Prostate gland (tissue), 2 donors: ENCODE data around the gene MYOZ1. TPM values are rescaled to one million over a fixed set of nuclear protein-coding genes. Genes with fewer than 3 reads are reported as not detected.

ENCODE experiments used
- DNase-seq: peaks from one replicate; pipeline ENCODE4 v3.0.0-alpha.2; 2019; ENCODE audit warnings: low spot score
- H3K27ac ChIP-seq, 2 donors: fragments of 200-600 bp; sonication (generic); 2 replicates each; pipeline ENCODE4 v1.5.1; 2017 to 2019
- H3K27me3 ChIP-seq: fragments of 200-600 bp; sonication (generic); replicated peaks from 2 replicates; pipeline ENCODE4 v1.5.1; 2019; ENCODE audit not compliant: insufficient read depth
- H3K36me3 ChIP-seq, 2 donors: fragments of 200-600 bp; sonication (generic); 1 replicate in 1 of 2; 2 replicates in 1 of 2; pipeline versions ENCODE4 v1.5.1 to v1.8.1; 2017 to 2019
- H3K4me1 ChIP-seq: fragments of 200-600 bp; sonication (generic); replicated peaks from 2 replicates; pipeline ENCODE4 v1.5.1; 2019
- H3K4me3 ChIP-seq, 2 donors: fragments of 200-600 bp; sonication (generic); 2 replicates each; pipeline ENCODE4 v1.5.1; 2017 to 2019
- H3K9me3 ChIP-seq: fragments of 200-600 bp; sonication (generic); 2 replicates; pipeline ENCODE4 v1.5.1; 2017
- POLR2A ChIP-seq: fragments of 450-650 bp; IDR thresholded peaks from one replicate; pipeline ENCODE4 v1.6.1; 2016; ENCODE audit warnings: antibody characterized with exemption, mild to moderate bottlenecking
- POLR2AphosphoS5 ChIP-seq: sonication (generic); formaldehyde crosslinking; IDR thresholded peaks from one replicate; pipeline ENCODE4 v1.6.1; 2017; ENCODE audit warnings: antibody characterized with exemption
- WGBS: methylation state at CpG from one replicate; pipeline ENCODE4 v1.1.5; 2018; 5-methylcytosine and 5-hydroxymethylcytosine counted together
- intact Hi-C: fragments of 100-400 bp; cut with DNase I; formaldehyde crosslinking; loops from one replicate; pipeline ENCODE4 v1.14.2; 2022
- total RNA-seq, 2 donors: library from RNA; depleted of rRNA; stranded (reverse); fragments of >200 nt; gene quantifications; one replicate each; pipeline ENCODE4 v1.1.0, GENCODE V29; 2016
- TF ChIP-seq, protein P1 (sequence below), 4 experiments: fragments of 200-600 bp in 2 of 4; fragments of 450-650 bp in 2 of 4; sonication (generic) in 2 of 4; IDR thresholded peaks; 1 replicate in 3 of 4; 2 replicates in 1 of 4; pipeline ENCODE4 v1.5.1; 2016 to 2019; ENCODE audit warnings: antibody characterized with exemption in 4 of 4, mild to moderate bottlenecking in 2 of 4, moderate library complexity in 2 of 4

The MYOZ1 gene
- total RNA-seq, 2 donors from 2014 or later, result 1.6 to 3.3 TPM

DNA sequence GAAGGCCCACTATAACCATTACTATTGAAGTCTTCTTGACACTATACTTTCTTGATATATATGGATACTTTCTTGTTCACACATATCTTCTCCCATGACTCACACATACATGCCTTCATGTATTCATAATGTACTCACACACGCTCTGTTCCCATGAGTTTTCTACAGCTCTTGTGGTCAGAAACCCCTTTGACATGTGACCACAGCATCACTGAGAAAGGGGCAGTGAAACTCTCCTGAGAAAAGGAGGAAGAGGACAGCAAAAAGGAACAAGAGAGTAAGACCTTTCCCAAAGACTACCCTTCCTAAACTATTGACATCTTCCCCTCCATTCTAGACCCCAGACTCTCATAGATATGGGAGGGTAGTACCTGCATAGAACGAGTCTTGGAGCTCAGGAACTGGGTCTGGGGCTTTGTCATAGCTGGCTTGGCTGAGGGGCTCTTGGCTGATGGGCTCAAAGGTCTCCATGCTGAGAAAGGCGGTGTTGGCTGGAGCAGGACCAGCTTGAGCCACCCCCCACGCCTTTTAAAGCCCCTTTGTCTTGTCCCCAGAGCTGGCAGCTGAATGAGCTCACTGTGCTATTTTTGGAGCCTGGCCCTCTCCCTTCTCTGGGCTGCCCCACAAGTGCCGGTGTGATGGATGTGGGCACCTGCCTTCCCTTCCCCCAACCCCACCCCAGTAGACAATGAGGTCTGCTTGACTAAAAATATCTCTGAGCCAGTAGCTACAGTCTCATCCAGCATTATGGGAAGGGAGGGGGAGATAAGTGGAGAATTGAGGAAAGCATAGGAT lies 9.5 kb upstream of the MYOZ1 start:
- H3K9me3 ChIP-seq, result no peaks in the 10 kb centered on the region
- H3K4me1 ChIP-seq, result peaks cover 5% of the 10 kb centered on the region
- intact Hi-C loops, result no loop called here
- no peak overlapping the region for H3K27ac ChIP-seq
- no peaks in the 10 kb centered on the region for H3K27me3 ChIP-seq
- TF ChIP-seq, protein P1, sequence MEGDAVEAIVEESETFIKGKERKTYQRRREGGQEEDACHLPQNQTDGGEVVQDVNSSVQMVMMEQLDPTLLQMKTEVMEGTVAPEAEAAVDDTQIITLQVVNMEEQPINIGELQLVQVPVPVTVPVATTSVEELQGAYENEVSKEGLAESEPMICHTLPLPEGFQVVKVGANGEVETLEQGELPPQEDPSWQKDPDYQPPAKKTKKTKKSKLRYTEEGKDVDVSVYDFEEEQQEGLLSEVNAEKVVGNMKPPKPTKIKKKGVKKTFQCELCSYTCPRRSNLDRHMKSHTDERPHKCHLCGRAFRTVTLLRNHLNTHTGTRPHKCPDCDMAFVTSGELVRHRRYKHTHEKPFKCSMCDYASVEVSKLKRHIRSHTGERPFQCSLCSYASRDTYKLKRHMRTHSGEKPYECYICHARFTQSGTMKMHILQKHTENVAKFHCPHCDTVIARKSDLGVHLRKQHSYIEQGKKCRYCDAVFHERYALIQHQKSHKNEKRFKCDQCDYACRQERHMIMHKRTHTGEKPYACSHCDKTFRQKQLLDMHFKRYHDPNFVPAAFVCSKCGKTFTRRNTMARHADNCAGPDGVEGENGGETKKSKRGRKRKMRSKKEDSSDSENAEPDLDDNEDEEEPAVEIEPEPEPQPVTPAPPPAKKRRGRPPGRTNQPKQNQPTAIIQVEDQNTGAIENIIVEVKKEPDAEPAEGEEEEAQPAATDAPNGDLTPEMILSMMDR (IDR thresholded peaks at IDR 0.05), result no peak
- no peak for TF ChIP-seq POLR2AphosphoS5
- no peak for TF ChIP-seq POLR2A
- DNase-seq, result no peak
- no peak overlapping the region for H3K4me3 ChIP-seq
- no peaks in the 10 kb centered on the region for H3K36me3 ChIP-seq
- 72% methylated on average over 5 of the region's 5 CpGs for WGBS

DNA sequence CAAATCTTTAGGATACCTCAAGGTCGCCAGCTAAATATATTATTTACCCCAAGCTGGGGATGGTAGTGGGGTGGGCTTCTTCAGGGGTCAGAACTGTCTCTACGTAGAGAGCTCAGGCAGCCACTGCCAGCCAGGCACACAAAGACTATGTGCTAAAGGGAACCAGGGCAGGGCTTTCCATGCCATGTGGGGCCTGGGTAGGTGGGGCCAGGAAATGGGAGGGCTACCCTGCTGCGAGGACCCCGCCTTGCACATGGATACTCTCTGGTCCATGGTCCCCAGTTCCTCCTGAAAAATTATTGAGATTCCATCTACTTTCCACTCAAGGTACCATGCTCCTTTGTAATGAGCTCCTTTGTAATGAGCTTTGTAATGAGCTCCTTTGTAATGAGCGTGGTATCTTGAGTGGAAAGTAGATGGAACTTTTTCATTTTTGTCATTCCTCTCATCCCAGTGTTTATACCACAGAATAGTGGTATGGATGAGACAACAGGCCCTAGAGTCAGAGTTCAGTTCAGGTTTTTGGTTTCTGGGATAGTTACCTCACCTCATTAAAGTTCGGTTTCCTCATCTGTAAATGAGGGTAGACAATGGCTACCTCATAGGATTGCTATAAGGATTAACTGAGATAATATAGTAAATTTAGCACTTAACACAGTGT lies 8.7 kb upstream of the MYOZ1 start:
- WGBS, result 87% methylated on average over 6 of the region's 6 CpGs
- Histone ChIP-seq H3K4me3 (no peak overlapping the region), H3K27ac (no peak overlapping the region), H3K4me1 (peaks cover 5% of the 10 kb centered on the region), H3K27me3 (no peaks in the 10 kb centered on the region), H3K9me3 (no peaks in the 10 kb centered on the region), H3K36me3 (no peaks in the 10 kb centered on the region)
- TF ChIP-seq POLR2A (no peak), POLR2AphosphoS5 (no peak)
- TF ChIP-seq, protein P1 (IDR thresholded peaks at IDR 0.05), result no peak
- no peak for DNase-seq
- intact Hi-C loops, result no loop called here

GRCh38 chr10:73648975-73649829 lies 7.9 kb upstream of the MYOZ1 start:
- Histone ChIP-seq H3K27me3 (no peaks in the 10 kb centered on the region), H3K9me3 (no peaks in the 10 kb centered on the region), H3K4me1 (peaks cover 5% of the 10 kb centered on the region), H3K4me3 (no peak overlapping the region), H3K27ac (no peak overlapping the region), H3K36me3 (no peaks in the 10 kb centered on the region)
- DNase-seq, result no peak
- TF ChIP-seq POLR2AphosphoS5 (no peak), POLR2A (no peak)
- TF ChIP-seq, protein P1 (IDR thresholded peaks at IDR 0.05), result no peak
- intact Hi-C loops, result no loop called here
- WGBS, result 75% methylated on average over 4 of the region's 4 CpGs

DNA sequence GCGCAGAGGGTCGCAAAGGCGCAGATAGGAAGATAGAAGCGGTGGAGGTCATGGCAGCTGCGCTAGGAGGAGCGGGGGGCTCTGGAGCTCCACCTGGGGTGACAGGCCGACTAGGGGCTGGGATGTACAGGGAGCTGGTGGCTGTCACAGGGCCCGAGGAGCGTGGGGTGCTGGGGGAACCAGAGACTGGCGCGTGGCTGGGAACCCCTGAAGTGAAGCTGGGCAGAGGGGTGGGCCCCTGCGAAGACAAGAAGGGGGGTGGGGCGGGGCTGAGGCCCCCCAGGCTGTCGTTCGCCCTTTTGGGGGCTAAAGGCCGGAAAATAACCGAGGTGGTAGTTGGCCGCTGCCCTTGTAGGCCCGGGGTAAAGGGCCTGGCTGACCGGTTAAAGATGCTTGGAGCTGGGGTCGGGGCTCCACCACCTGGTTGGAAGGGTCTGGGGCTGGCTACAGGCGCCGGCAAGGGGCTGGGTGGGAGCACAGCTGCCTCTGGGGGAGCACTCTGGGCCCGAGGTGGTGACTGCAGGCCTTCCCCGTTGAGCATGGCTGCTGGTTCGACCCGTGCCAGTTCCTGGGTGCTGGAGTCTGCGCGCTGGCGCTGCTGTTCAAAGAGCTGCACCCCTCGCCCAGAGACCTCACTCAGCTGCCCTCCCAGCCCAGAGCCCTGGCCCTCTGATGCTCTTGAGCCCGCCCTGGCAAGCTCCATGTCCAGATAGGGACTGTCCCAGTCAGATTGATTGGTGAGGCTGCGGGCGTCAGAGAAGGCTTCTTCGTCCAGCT lies 6.8 kb upstream of the MYOZ1 start:
- H3K4me1 ChIP-seq, result peaks cover 5% of the 10 kb centered on the region
- TF ChIP-seq, protein P1 (IDR thresholded peaks at IDR 0.05), result no peak
- H3K27me3 ChIP-seq, result no peaks in the 10 kb centered on the region
- no peaks in the 10 kb centered on the region for H3K36me3 ChIP-seq
- no peak for DNase-seq
- intact Hi-C loops, result no loop called here
- peak overlapping the region; percentile 42 to 54 for H3K4me3 ChIP-seq
- 22% methylated on average over 34 of the region's 35 CpGs for WGBS
- H3K27ac ChIP-seq, result peak overlapping the region; percentile 55 to 61
- H3K9me3 ChIP-seq, result no peaks in the 10 kb centered on the region
